Stomach (tissue), 4 donors: ENCODE data around the gene KRTAP1-3.
"Not testable (repeated sequence)": the region's sequence is repeated elsewhere in the genome, so short reads cannot be mapped to it uniquely, and the experiment has no call there.

Experiments used
- EP300 ChIP-seq: sonication (generic); formaldehyde crosslinking; IDR thresholded peaks from one replicate; pipeline ENCODE4 v1.6.1; 2017; ENCODE audit warnings: antibody characterized with exemption
- POLR2A ChIP-seq, 4 donors: fragments of 450-650 bp; IDR thresholded peaks; one replicate each; pipeline ENCODE4 v1.6.1; 2016; ENCODE audit warnings: antibody characterized with exemption in 4 of 4, control low read depth in 2 of 4, mild to moderate bottlenecking in 1 of 4, moderate library complexity in 1 of 4
- POLR2AphosphoS5 ChIP-seq, 3 donors: sonication (generic); formaldehyde crosslinking; IDR thresholded peaks; one replicate each; pipeline ENCODE4 v1.6.1; 2016; ENCODE audit warnings: antibody characterized with exemption in 3 of 3
- TF ChIP-seq, protein P1 (sequence below), 7 experiments: fragments of 450-650 bp in 4 of 7; fragments of 200-600 bp in 3 of 7; sonication (generic) in 3 of 7; IDR thresholded peaks; one replicate each; pipeline ENCODE4 v1.5.1; 2016 to 2019; ENCODE audit warnings: antibody characterized with exemption in 7 of 7, control low read depth in 2 of 7, mild to moderate bottlenecking in 1 of 7

GRCh38 chr17:41083427-41083826 lies 48.8 kb upstream of the KRTAP1-3 start:
- TF ChIP-seq POLR2A (IDR thresholded peaks at IDR 0.05); POLR2AphosphoS5 (IDR thresholded peaks at IDR 0.05); EP300: not testable (repeated sequence)
- TF ChIP-seq, protein P1, sequence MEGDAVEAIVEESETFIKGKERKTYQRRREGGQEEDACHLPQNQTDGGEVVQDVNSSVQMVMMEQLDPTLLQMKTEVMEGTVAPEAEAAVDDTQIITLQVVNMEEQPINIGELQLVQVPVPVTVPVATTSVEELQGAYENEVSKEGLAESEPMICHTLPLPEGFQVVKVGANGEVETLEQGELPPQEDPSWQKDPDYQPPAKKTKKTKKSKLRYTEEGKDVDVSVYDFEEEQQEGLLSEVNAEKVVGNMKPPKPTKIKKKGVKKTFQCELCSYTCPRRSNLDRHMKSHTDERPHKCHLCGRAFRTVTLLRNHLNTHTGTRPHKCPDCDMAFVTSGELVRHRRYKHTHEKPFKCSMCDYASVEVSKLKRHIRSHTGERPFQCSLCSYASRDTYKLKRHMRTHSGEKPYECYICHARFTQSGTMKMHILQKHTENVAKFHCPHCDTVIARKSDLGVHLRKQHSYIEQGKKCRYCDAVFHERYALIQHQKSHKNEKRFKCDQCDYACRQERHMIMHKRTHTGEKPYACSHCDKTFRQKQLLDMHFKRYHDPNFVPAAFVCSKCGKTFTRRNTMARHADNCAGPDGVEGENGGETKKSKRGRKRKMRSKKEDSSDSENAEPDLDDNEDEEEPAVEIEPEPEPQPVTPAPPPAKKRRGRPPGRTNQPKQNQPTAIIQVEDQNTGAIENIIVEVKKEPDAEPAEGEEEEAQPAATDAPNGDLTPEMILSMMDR (IDR thresholded peaks at IDR 0.05) = not testable (repeated sequence)
